Hepatocyte (in vitro differentiated cells): ENCODE results near the gene RFTN1. TPM values are rescaled to one million over a fixed set of nuclear protein-coding genes. Genes with fewer than 3 reads are reported as not detected.

Source experiments
- DNase-seq: peaks from one replicate; pipeline ENCODE4 v3.0.0-alpha.2; 2016; ENCODE audit warnings: low spot score
- H2AFZ ChIP-seq: fragments of 200-600 bp; sonication (generic); 2 replicates; pipeline ENCODE4 v1.6.0; 2016; ENCODE audit warnings: antibody characterized with exemption, mild to moderate bottlenecking
- H3K27ac ChIP-seq: fragments of 200-600 bp; sonication (generic); 2 replicates; pipeline ENCODE4 v1.5.1; 2016; ENCODE audit warnings: mild to moderate bottlenecking
- H3K27me3 ChIP-seq: fragments of 200-600 bp; sonication (generic); 2 replicates; pipeline ENCODE4 v1.6.1; 2016
- H3K36me3 ChIP-seq: fragments of 200-600 bp; sonication (generic); replicated peaks from 2 replicates; pipeline ENCODE4 v1.5.1; 2016; ENCODE audit warnings: low read depth; ENCODE audit not compliant: insufficient read depth
- H3K4me1 ChIP-seq: fragments of 200-600 bp; sonication (generic); 2 replicates; pipeline ENCODE4 v1.5.1; 2016; ENCODE audit warnings: mild to moderate bottlenecking, moderate library complexity; ENCODE audit not compliant: insufficient read depth
- H3K4me2 ChIP-seq: fragments of 200-600 bp; sonication (generic); 2 replicates; pipeline ENCODE4 v1.6.0; 2016
- H3K4me3 ChIP-seq: fragments of 200-600 bp; sonication (generic); 2 replicates; pipeline ENCODE4 v1.5.1; 2016; ENCODE audit warnings: mild to moderate bottlenecking
- H3K79me2 ChIP-seq: fragments of 200-600 bp; sonication (generic); 2 replicates; pipeline ENCODE4 v1.6.0; 2017; ENCODE audit warnings: mild to moderate bottlenecking
- H3K9me2 ChIP-seq: fragments of 200-600 bp; sonication (generic); replicated peaks from 2 replicates; pipeline ENCODE4 v1.6.0; 2017; ENCODE audit warnings: mild to moderate bottlenecking; ENCODE audit not compliant: insufficient read depth
- H3K9me3 ChIP-seq: fragments of 200-600 bp; sonication (generic); 2 replicates; pipeline ENCODE4 v1.5.1; 2016; ENCODE audit warnings: low read depth, mild to moderate bottlenecking
- H4K20me1 ChIP-seq: fragments of 200-600 bp; sonication (generic); 2 replicates; pipeline ENCODE4 v1.6.0; 2016; ENCODE audit warnings: mild to moderate bottlenecking; ENCODE audit not compliant: insufficient read depth, poor library complexity, severe bottlenecking
- CTCF ChIP-seq: fragments of 200-600 bp; sonication (generic); IDR thresholded peaks from 2 replicates; pipeline ENCODE4 v1.5.1; 2016; ENCODE audit warnings: antibody characterized with exemption, mild to moderate bottlenecking; ENCODE audit not compliant: poor library complexity
- EZH2 ChIP-seq: fragments of 200-600 bp; sonication (generic); IDR thresholded peaks from 2 replicates; pipeline ENCODE4 v1.6.1; 2016; ENCODE audit warnings: antibody characterized with exemption, mild to moderate bottlenecking, borderline replicate concordance
- EZH2phosphoT487 ChIP-seq: fragments of 200-600 bp; sonication (generic); IDR thresholded peaks from one replicate; pipeline ENCODE4 v1.6.1; 2018; ENCODE audit warnings: antibody characterized with exemption, mild to moderate bottlenecking, low read depth, moderate library complexity; ENCODE audit not compliant: unreplicated experiment, severe bottlenecking
- WGBS: methylation state at CpG from one replicate; pipeline ENCODE4 v1.1.6; 2016; ENCODE audit warnings: low lambda C conversion rate; ENCODE audit errors: missing lambda C conversion rate; 5-methylcytosine and 5-hydroxymethylcytosine counted together
- polyA plus RNA-seq: library from polyadenylated mRNA; unstranded; fragments of >200 nt; fragmentation: Nextera tagmentation; extraction: Ambion mirVana; gene quantifications from 2 replicates; pipeline ENCODE4 v1.2.1, GENCODE V29; 2016
- total RNA-seq: library from RNA; depleted of rRNA; stranded (reverse); fragments of >200 nt; gene quantifications from 2 replicates; pipeline ENCODE4 v1.2.3, GENCODE V29; 2014

The RFTN1 gene
- total and polyA plus RNA-seq, 2 experiments from 2014 or later: 10.0 to 14.9 TPM

GRCh38 chr3:16509721-16510619, 3.5 kb downstream of the RFTN1 start:
- WGBS: 81% methylated on average over 10 of the region's 10 CpGs
- Histone ChIP-seq H3K4me3 (no peak overlapping the region), H3K4me2 (no peak overlapping the region), H3K9me2 (no peaks in the 10 kb centered on the region), H3K27me3 (peaks cover 39% of the 10 kb centered on the region), H3K9me3 (no peaks in the 10 kb centered on the region), H2AFZ (no peak overlapping the region), H4K20me1 (no peaks in the 10 kb centered on the region), H3K79me2 (peaks cover 23% of the 10 kb centered on the region), H3K27ac (no peak overlapping the region), H3K36me3 (no peaks in the 10 kb centered on the region), H3K4me1 (peaks cover 4% of the 10 kb centered on the region)
- no peak for TF ChIP-seq EZH2phosphoT487
- no peak for TF ChIP-seq EZH2
- no peak for DNase-seq

DNA sequence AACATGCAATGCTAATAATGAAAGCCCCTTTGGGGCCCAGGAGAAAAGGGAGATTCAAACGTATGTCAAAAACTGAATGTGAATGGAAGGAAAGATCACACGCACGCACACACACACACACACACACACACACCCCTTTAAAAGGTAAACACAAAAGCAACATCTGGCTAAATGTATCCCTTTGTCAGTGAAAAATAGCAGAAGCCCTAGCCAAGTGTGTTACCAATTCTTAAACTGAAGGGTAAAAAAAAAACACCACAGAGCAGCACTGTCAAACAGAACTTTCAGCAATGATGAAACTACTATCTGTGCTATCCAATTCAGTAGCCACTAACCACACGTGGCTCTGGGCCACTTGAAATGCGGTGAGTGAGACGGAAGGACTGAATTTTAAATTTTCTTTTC, 4.9 kb downstream of the RFTN1 start:
- WGBS: 63% methylated on average over 6 of the region's 6 CpGs
- H3K27ac ChIP-seq: no peak overlapping the region
- no peaks in the 10 kb centered on the region for H3K4me1 ChIP-seq

DNA sequence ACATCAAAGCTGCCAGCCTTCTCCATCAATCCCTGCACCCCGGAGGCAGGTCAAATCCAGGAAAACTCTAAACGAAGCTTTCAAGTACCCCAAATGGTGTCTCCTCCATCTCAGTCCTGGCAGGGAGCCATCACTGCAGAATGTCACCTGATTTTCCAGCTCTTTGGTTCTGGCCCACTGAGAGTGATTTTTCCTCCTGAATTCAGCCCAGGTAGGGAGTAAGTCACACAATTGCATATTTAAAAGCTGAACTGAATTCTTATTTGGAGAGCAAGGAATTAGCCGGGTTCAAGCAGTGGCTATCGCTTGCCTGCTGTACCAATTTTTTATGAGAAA, 5.3 kb downstream of the RFTN1 start:
- DNase-seq: no peak
- Histone ChIP-seq H4K20me1 (no peaks in the 10 kb centered on the region), H3K9me3 (no peaks in the 10 kb centered on the region), H3K36me3 (no peaks in the 10 kb centered on the region), H3K4me3 (no peak overlapping the region), H3K4me1 (no peaks in the 10 kb centered on the region), H3K27ac (no peak overlapping the region), H2AFZ (no peak overlapping the region), H3K79me2 (peaks cover 23% of the 10 kb centered on the region), H3K9me2 (no peaks in the 10 kb centered on the region), H3K27me3 (peaks cover 28% of the 10 kb centered on the region), H3K4me2 (no peak overlapping the region)
- TF ChIP-seq CTCF (no peak), EZH2phosphoT487 (no peak), EZH2 (no peak)
- 58% methylated on average over 4 of the region's 4 CpGs for WGBS

More for the DNA sequence above, 4.9 kb downstream of the RFTN1 start:
- no peak for TF ChIP-seq EZH2
- no peak for TF ChIP-seq CTCF
- TF ChIP-seq EZH2phosphoT487: no peak
- H3K4me3 ChIP-seq: no peak overlapping the region
- no peaks in the 10 kb centered on the region for H4K20me1 ChIP-seq
- DNase-seq: no peak
- peaks cover 23% of the 10 kb centered on the region for H3K79me2 ChIP-seq
- H3K9me2 ChIP-seq: no peaks in the 10 kb centered on the region
- no peak overlapping the region for H2AFZ ChIP-seq
- H3K27me3 ChIP-seq: peaks cover 29% of the 10 kb centered on the region
- no peaks in the 10 kb centered on the region for H3K9me3 ChIP-seq
- no peaks in the 10 kb centered on the region for H3K36me3 ChIP-seq
- no peak overlapping the region for H3K4me2 ChIP-seq

DNA sequence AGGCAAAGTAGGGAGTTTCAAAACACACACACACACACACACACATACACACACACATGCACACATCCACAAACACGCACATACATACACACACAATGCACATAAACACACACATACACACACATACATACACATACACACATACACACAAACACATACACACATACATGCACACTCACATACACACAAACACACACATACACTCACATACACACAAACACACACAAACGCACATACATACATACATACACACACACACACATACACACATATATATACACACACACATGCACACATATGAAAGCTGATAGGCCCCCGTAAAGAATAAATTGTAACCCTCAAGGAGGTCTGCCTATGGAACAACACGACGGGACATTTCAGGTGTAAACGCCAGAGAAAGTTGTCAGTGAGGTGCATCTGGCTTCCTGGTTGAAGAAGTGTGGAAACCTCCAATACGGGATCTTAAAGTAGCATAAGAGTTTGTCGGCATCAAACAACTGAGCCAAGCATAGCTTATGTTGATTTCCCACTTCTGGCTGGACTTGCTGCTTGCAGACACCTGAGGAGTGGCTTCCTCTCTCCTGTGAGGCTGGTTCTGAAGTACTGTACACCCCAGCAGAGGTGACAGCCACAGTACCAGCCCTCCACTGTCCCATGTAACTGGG, 5.8 kb downstream of the RFTN1 start:
- Histone ChIP-seq H3K36me3 (no peaks in the 10 kb centered on the region), H3K4me1 (no peaks in the 10 kb centered on the region), H3K4me2 (no peak overlapping the region), H3K27me3 (peaks cover 23% of the 10 kb centered on the region), H3K79me2 (peaks cover 23% of the 10 kb centered on the region), H3K4me3 (no peak overlapping the region), H3K9me2 (no peaks in the 10 kb centered on the region), H3K27ac (no peak overlapping the region), H2AFZ (no peak overlapping the region), H3K9me3 (no peaks in the 10 kb centered on the region), H4K20me1 (no peaks in the 10 kb centered on the region)
- no peak for TF ChIP-seq EZH2phosphoT487
- no peak for TF ChIP-seq EZH2
- no peak for TF ChIP-seq CTCF
- WGBS: 90% methylated on average over 8 of the region's 8 CpGs
- DNase-seq: no peak
